AG20443 (cell line): ENCODE results near the gene KRT86.

Source experiments
- DNase-seq: peaks from one replicate; pipeline ENCODE4 v3.0.0; 2012; ENCODE audit warnings: low spot score, mixed read lengths

The KRT86 gene

GRCh38 chr12:52274521-52275120 is at the start of gene KRT86:
Gene KRT86 (plus strand): TSS chr12:52274645. CDS start chr12:52301917, 27,272 bp downstream.
- no peak for DNase-seq

GRCh38 chr12:52225752-52226151 is 48.7 kb upstream of the KRT86 start:
- DNase-seq, result no peak

- no peak for DNase-seq
Observed at GRCh38 chr12:52226446-52226845, 48.0 kb upstream of the KRT86 start.

GRCh38 chr12:52227606-52228166 is 46.8 kb upstream of the KRT86 start:
- no peak for DNase-seq

GRCh38 chr12:52228366-52228765 is 46.1 kb upstream of the KRT86 start:
- no peak for DNase-seq

GRCh38 chr12:52228931-52229330 is 45.5 kb upstream of the KRT86 start:
- no peak for DNase-seq

GRCh38 chr12:52229836-52230343 is 44.6 kb upstream of the KRT86 start:
- no peak for DNase-seq

GRCh38 chr12:52230364-52231281 is 43.8 kb upstream of the KRT86 start:
- peak; percentile 83 for DNase-seq

GRCh38 chr12:52231305-52232202 is 42.9 kb upstream of the KRT86 start:
- no peak for DNase-seq

- no peak for DNase-seq
Observed at GRCh38 chr12:52232203-52232673, 42.2 kb upstream of the KRT86 start.

GRCh38 chr12:52232674-52233461 is 41.6 kb upstream of the KRT86 start, which contains the start of gene KRT7:
Gene KRT7 (plus strand): TSS chr12:52233243. CDS start chr12:52233297, 54 bp downstream.
- DNase-seq, result peak; percentile 52

- DNase-seq, result no peak
Observed at GRCh38 chr12:52233462-52234207, 40.8 kb upstream of the KRT86 start.

- DNase-seq, result no peak
Observed at GRCh38 chr12:52234223-52234810, 40.1 kb upstream of the KRT86 start.

- DNase-seq, result no peak
Observed at GRCh38 chr12:52235001-52235764, 39.3 kb upstream of the KRT86 start.

- DNase-seq, result no peak
Observed at GRCh38 chr12:52235822-52236361, 38.6 kb upstream of the KRT86 start.

- DNase-seq, result no peak
Observed at GRCh38 chr12:52236386-52237050, 37.9 kb upstream of the KRT86 start.

- no peak for DNase-seq
Observed at GRCh38 chr12:52238207-52238840, 36.1 kb upstream of the KRT86 start.
